NCI-H2081 treated with DMSO at 0.1 percent for 48 hours (cell line): ENCODE data around the gene PPIP5K1.
"Not testable (repeated sequence)": the region's sequence is repeated elsewhere in the genome, so short reads cannot be mapped to it uniquely, and the experiment has no call there.

Source experiments
- DNase-seq: peaks from one replicate; lab custom pipeline; 2025; lab: John Stamatoyannopoulos, UW

Gene PPIP5K1

GRCh38 chr15:43545426-43545825 is 44.6 kb downstream of the PPIP5K1 start:
- no peak for DNase-seq

- no peak for DNase-seq
Measured at GRCh38 chr15:43544266-43544665, 45.7 kb downstream of the PPIP5K1 start.

GRCh38 chr15:43541785-43542184 is 48.2 kb downstream of the PPIP5K1 start:
- DNase-seq = no peak

GRCh38 chr15:43538091-43538490 is 51.9 kb downstream of the PPIP5K1 start:
- no peak for DNase-seq

- no peak for DNase-seq
Measured at GRCh38 chr15:43534897-43535296, 55.1 kb downstream of the PPIP5K1 start.

- DNase-seq = not testable (repeated sequence)
Measured at GRCh38 chr15:43532826-43533225, 57.2 kb downstream of the PPIP5K1 start.

GRCh38 chr15:43531018-43531670 is 58.9 kb downstream of the PPIP5K1 start:
- no peak for DNase-seq

GRCh38 chr15:43529587-43530345 is 60.2 kb downstream of the PPIP5K1 start:
- DNase-seq = no peak

- DNase-seq = no peak
Measured at GRCh38 chr15:43529141-43529540, 60.9 kb downstream of the PPIP5K1 start.

GRCh38 chr15:43528542-43529007 is 61.4 kb downstream of the PPIP5K1 start:
- DNase-seq = no peak

GRCh38 chr15:43527802-43528541 is 62.0 kb downstream of the PPIP5K1 start:
- DNase-seq = no peak

- no peak for DNase-seq
Measured at GRCh38 chr15:43527016-43527801, 62.8 kb downstream of the PPIP5K1 start.

GRCh38 chr15:43526261-43526930 is 63.6 kb downstream of the PPIP5K1 start:
- no peak for DNase-seq

GRCh38 chr15:43525131-43525530 is 64.9 kb downstream of the PPIP5K1 start:
- no peak for DNase-seq

GRCh38 chr15:43524254-43524845 is 65.7 kb downstream of the PPIP5K1 start:
- no peak for DNase-seq

- DNase-seq = no peak
Measured at GRCh38 chr15:43523646-43524045, 66.4 kb downstream of the PPIP5K1 start.

GRCh38 chr15:43522247-43522646 is 67.8 kb downstream of the PPIP5K1 start:
- DNase-seq = no peak

GRCh38 chr15:43521419-43521818 is 68.6 kb downstream of the PPIP5K1 start:
- no peak for DNase-seq

- no peak for DNase-seq
Measured at GRCh38 chr15:43520138-43520537, 69.9 kb downstream of the PPIP5K1 start.

GRCh38 chr15:43519196-43519595 is 70.8 kb downstream of the PPIP5K1 start:
- DNase-seq = no peak

- DNase-seq = peak; percentile 51
Measured at GRCh38 chr15:43518197-43518761, 71.7 kb downstream of the PPIP5K1 start.
